Heart left ventricle (tissue), 16 donors: Measurements from ENCODE around the gene TMPO. TPM values are rescaled to one million over a fixed set of nuclear protein-coding genes. Genes with fewer than 3 reads are reported as not detected.
"Not testable (repeated sequence)": the region's sequence is repeated elsewhere in the genome, so short reads cannot be mapped to it uniquely, and the experiment has no call there.

Source experiments
- ATAC-seq, 4 donors: fragments of 200-7000 bp; cut with Tn5 transposase; one replicate each; pipeline ENCODE4 v1.9.1; 2020 to 2022; ENCODE audit warnings: moderate library complexity in 4 of 4, mild to moderate bottlenecking in 3 of 4, moderate number of reproducible peaks in 1 of 4
- DNase-seq, 5 donors: peaks; one replicate each; pipeline ENCODE4 v3.0.0-alpha.2; 2020
- H3K27ac ChIP-seq, 12 donors: fragments of 200-600 bp; sonication (generic) in 4 of 12; one replicate each; pipeline versions ENCODE4 v1.5.0 to v1.8.0; 2016 to 2022; ENCODE audit warnings: mild to moderate bottlenecking in 2 of 12
- H3K27me3 ChIP-seq, 9 donors: fragments of 200-600 bp; sonication (generic) in 2 of 9; one replicate each; pipeline versions ENCODE4 v1.5.1 to v1.8.0; 2016 to 2022; ENCODE audit warnings: mild to moderate bottlenecking in 3 of 9
- H3K36me3 ChIP-seq, 9 donors: fragments of 200-600 bp; sonication (generic) in 2 of 9; one replicate each; pipeline versions ENCODE4 v1.5.0 to v1.8.0; 2018 to 2022; ENCODE audit warnings: mild to moderate bottlenecking in 2 of 9
- H3K4me1 ChIP-seq, 12 donors: fragments of 200-600 bp; sonication (generic) in 4 of 12; one replicate each; pipeline versions ENCODE4 v1.5.0 to v1.8.0; 2016 to 2022; ENCODE audit warnings: mild to moderate bottlenecking in 3 of 12
- H3K4me3 ChIP-seq, 12 donors: fragments of 200-600 bp; sonication (generic) in 4 of 12; one replicate each; pipeline versions ENCODE4 v1.5.0 to v1.8.0; 2017 to 2022; ENCODE audit warnings: mild to moderate bottlenecking in 9 of 12, moderate library complexity in 4 of 12
- H3K9me3 ChIP-seq, 12 donors: fragments of 200-600 bp; sonication (generic) in 4 of 12; one replicate each; pipeline versions ENCODE4 v1.5.0 to v1.8.0; 2016 to 2022; ENCODE audit warnings: mild to moderate bottlenecking in 1 of 12
- POLR2A ChIP-seq, 2 donors: fragments of 450-650 bp; IDR thresholded peaks; one replicate each; pipeline ENCODE4 v1.6.1; 2017; ENCODE audit warnings: antibody characterized with exemption in 2 of 2, mild to moderate bottlenecking in 2 of 2, moderate library complexity in 2 of 2
- WGBS, 4 donors: extraction: QIAGEN DNeasy Blood & Tissue Kit in 2 of 4; methylation state at CpG; one replicate each; pipeline versions ENCODE4 v1.1.5 to v1.1.7; 2013 to 2018; 5-methylcytosine and 5-hydroxymethylcytosine counted together
- intact Hi-C, 10 donors: fragments of 100-400 bp; cut with DNase I; formaldehyde crosslinking; loops; one replicate each; pipeline versions ENCODE4 v1.11.1 to v1.14.2; 2022
- polyA plus RNA-seq, 2 donors: library from polyadenylated mRNA; stranded (reverse); fragments of 200-250 nt; gene quantifications; one replicate each; pipeline ENCODE4 v1.2.3, GENCODE V29; 2013
- total RNA-seq, 9 donors: library from RNA; depleted of rRNA in 2 of 9; stranded (reverse); fragments of >200 nt in 2 of 9; fragmentation: NEBNext Ultra II Directional in 3 of 9; extraction: Animal tissue kit (Norgen Biotek cat#: 25700) in 3 of 9; gene quantifications; one replicate each; pipeline versions ENCODE4 v1.1.0 to v1.2.4, GENCODE V29; 2016 to 2023
- TF ChIP-seq, protein P1 (sequence below), 12 donors: fragments of 200-600 bp; sonication (generic) in 4 of 12; IDR thresholded peaks; one replicate each; pipeline versions ENCODE4 v1.5.0 to v1.8.0; 2018 to 2022; ENCODE audit warnings: antibody characterized with exemption in 12 of 12, mild to moderate bottlenecking in 5 of 12
- donor health status: ischemic (EF 13 %, LVEDD 7.1; RV severe dilation, severe dysfunction).
- donor health status: healthy with polysubstance abuse.
- donor health status: DM: no; HTN: yes; CAD: no.
- donor health status: DM: no; HTN: no; CAD: no.
- donor health status: ischemic (EF 25% LVEDD 6.9; RV normal size, moderate dysfunction).
- donor health status: ischemic (EF 25% LVEDD 5.7; RV mildly dilated, moderate dysfunction).
- donor health status: healthy.
- donor health status: DM: yes; HTN: yes; CAD: no.
- donor health status: ischemic (EF 35%, LVEDD 5.7; RV mildly dilated, moderate dysfunction).
- donor health status: nonischemic (EF 11% LVEDD 7.7; RV severe dilation, severe dysfunction).
- donor health status: DM: yes; HTN: yes; CAD: no.
- donor health status: PGD.
- donor health status: ischemic (EF 29% LVEDD 5.4; RV normal size, mild dysfunction).
- donor health status: nonischemic (EF 23%, LVEDD 6.1; RV moderate dilation, normal function).

Gene TMPO
- total and polyA plus RNA-seq, 11 donors = 11.2 to 30.5 (median 16.5) TPM

DNA sequence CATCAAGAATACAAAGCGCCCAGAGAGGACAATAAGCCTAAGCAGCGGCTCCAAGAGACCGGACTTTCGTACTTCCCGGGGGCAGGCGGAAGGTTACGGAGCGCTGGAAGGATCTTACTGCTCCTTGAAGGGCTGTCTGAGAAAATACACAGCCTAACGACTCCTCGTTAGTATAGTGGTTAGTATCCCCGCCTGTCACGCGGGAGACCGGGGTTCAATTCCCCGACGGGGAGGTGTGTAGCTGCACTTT, 12.1 kb upstream of the TMPO start:
- DNase-seq (peak; percentile 87 to 92 (median 90)), ATAC-seq (peak; percentile 90 to 95 (median 92))
- peak overlapping the region; percentile 88 to 99 (median 95) for H3K27ac ChIP-seq
- TF ChIP-seq, protein P1, sequence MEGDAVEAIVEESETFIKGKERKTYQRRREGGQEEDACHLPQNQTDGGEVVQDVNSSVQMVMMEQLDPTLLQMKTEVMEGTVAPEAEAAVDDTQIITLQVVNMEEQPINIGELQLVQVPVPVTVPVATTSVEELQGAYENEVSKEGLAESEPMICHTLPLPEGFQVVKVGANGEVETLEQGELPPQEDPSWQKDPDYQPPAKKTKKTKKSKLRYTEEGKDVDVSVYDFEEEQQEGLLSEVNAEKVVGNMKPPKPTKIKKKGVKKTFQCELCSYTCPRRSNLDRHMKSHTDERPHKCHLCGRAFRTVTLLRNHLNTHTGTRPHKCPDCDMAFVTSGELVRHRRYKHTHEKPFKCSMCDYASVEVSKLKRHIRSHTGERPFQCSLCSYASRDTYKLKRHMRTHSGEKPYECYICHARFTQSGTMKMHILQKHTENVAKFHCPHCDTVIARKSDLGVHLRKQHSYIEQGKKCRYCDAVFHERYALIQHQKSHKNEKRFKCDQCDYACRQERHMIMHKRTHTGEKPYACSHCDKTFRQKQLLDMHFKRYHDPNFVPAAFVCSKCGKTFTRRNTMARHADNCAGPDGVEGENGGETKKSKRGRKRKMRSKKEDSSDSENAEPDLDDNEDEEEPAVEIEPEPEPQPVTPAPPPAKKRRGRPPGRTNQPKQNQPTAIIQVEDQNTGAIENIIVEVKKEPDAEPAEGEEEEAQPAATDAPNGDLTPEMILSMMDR (IDR thresholded peaks at IDR 0.05) = no peak
- TF ChIP-seq POLR2A (IDR thresholded peaks at IDR 0.05) = no peak
- H3K9me3 ChIP-seq = no peaks in the 10 kb centered on the region
- 0 to 1% (median 0%) methylated on average over 16 of the region's 16 CpGs for WGBS, 4 donors
- peaks cover 0 to 10% (median 0%) of the 10 kb centered on the region in 12 donors for H3K4me1 ChIP-seq
- H3K36me3 ChIP-seq = no peaks in the 10 kb centered on the region
- no peaks in the 10 kb centered on the region for H3K27me3 ChIP-seq
- intact Hi-C loops = loop anchor here in 4 of 10 donors (1.0 to 10.0 kb wide), 7 partner anchors 12 to 144 kb away; partner anchors contain the start of genes APAF1 (in 2 of the 4), SLC25A3 (in 2 of the 4) and IKBIP (in 1 of the 4)
- peak overlapping the region; percentile 39 to 83 (median 62) for H3K4me3 ChIP-seq

DNA sequence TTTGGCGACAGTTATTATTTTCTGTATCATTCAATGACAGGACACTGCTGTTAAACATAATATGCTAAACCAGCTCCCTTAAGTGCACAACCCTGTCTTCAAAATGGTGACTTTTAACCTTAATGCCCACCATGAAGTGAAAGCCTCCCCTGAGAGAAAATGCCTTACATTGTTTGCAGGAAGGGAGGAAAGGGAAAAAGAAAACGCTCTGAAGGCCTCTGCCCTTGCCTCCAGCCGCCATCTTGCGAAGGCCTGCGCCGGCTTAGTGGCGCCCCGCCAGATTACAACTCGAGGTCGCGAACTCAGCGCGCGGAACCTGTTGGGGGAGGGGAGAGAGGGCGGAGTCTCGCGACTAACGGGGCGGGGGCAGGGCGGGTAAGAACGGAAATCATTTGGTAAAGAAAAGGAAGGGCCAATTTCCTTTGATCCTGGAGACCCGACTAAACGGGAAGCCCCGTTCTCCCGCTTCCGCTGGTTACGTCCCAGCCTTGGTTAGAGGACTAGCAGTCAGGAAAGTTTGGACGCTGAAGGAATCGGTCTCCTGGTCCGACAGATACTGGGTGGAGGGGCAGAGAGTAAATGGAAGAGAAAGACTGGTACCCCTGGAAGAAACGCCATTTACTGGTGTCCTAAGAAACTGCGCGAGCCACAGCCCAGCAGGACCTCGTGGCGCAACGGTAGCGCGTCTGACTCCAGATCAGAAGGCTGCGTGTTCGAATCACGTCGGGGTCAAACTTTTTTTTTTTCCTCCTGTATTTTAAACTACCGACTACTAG, 11.6 kb upstream of the TMPO start:
- intact Hi-C loops = loop anchor here in 4 of 10 donors (1.0 to 10.0 kb wide), 8 partner anchors 12 to 144 kb away; partner anchors contain the start of genes APAF1 (in 2 of the 4), SLC25A3 (in 2 of the 4), IKBIP (in 1 of the 4) and TMPO (in 1 of the 4)
- ATAC-seq (peak; percentile 93 to 96 (median 95)), DNase-seq (peak; percentile 93 to 97 (median 96))
- WGBS, 4 donors = 0 to 1% (median 0%) methylated on average over 43 of the region's 43 CpGs
- peak overlapping the region; percentile 88 to 99 (median 95) for H3K27ac ChIP-seq
- H3K27me3 ChIP-seq = no peaks in the 10 kb centered on the region
- H3K36me3 ChIP-seq = no peaks in the 10 kb centered on the region
- H3K9me3 ChIP-seq = no peaks in the 10 kb centered on the region
- peak in 1 of 2 donors; percentile 6 for TF ChIP-seq POLR2A (IDR thresholded peaks at IDR 0.05)
- TF ChIP-seq, protein P1 (IDR thresholded peaks at IDR 0.05) = no peak
- peaks cover 0 to 10% (median 0%) of the 10 kb centered on the region in 12 donors for H3K4me1 ChIP-seq
- H3K4me3 ChIP-seq = peak overlapping the region; percentile 39 to 83 (median 62)

DNA sequence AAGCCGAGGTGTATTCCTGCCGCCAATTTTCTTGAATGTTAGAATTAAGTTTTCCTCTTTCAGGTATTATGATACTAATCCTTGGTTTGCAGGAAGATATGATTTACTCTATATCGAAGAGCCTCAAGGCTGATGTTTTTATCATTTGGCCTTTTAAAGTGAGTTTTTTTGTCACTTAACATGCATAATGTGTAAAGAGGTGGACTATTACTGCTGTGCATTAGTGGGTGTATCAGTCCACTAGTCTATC, 11.1 kb upstream of the TMPO start:
- intact Hi-C loops = loop anchor here in 3 of 10 donors (1.0 to 10.0 kb wide), 4 partner anchors 11 to 143 kb away; partner anchors contain the start of genes SLC25A3 (in 2 of the 3), APAF1 (in 1 of the 3) and TMPO (in 1 of the 3)
- DNase-seq (no peak), ATAC-seq (no peak)
- WGBS, 4 donors = 21 to 25% (median 23%) methylated on average over 3 of the region's 3 CpGs
- TF ChIP-seq POLR2A (IDR thresholded peaks at IDR 0.05) = no peak
- TF ChIP-seq, protein P1 (IDR thresholded peaks at IDR 0.05) = no peak
- H3K9me3 ChIP-seq = no peaks in the 10 kb centered on the region
- peak overlapping the region; percentile 88 to 99 (median 95) for H3K27ac ChIP-seq
- peak overlapping the region; percentile 39 to 83 (median 62) for H3K4me3 ChIP-seq
- H3K27me3 ChIP-seq = no peaks in the 10 kb centered on the region
- H3K4me1 ChIP-seq = peaks cover 0 to 10% (median 0%) of the 10 kb centered on the region in 12 donors
- H3K36me3 ChIP-seq = no peaks in the 10 kb centered on the region

DNA sequence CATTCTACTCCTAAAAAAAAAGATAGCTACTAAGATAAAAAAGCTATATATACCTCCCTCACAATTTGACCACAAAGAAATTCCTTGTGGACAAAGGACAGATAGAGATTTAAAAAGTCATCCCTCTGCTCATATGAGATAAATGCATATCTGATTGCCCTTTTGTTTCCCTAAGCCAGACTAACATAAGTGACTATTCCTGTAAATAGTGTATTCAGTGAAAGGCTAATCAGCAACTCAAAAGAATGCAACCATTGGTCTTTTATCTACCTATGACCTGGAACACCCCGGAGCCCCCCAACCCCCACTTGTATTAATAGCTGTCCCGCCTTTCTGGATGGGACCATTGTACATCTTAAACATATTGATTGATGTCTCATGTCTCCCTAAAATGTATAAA, 6.3 kb upstream of the TMPO start:
- Histone ChIP-seq H3K27ac (no peak overlapping the region), H3K9me3 (no peaks in the 10 kb centered on the region), H3K36me3 (no peaks in the 10 kb centered on the region), H3K4me1 (peaks cover 0 to 23% (median 6%) of the 10 kb centered on the region in 12 donors), H3K27me3 (no peaks in the 10 kb centered on the region), H3K4me3 (no peak overlapping the region)
- intact Hi-C loops = loop anchor here in 1 of 10 donors (10.0 kb wide), 1 partner anchor 86 kb away; the partner anchor contains the start of gene SLC25A3
- ATAC-seq (no peak), DNase-seq (no peak)
- TF ChIP-seq POLR2A (IDR thresholded peaks at IDR 0.05) = no peak
- TF ChIP-seq, protein P1 (IDR thresholded peaks at IDR 0.05) = no peak
- 76 to 82% (median 80%) methylated on average over 2 of the region's 2 CpGs for WGBS, 4 donors

DNA sequence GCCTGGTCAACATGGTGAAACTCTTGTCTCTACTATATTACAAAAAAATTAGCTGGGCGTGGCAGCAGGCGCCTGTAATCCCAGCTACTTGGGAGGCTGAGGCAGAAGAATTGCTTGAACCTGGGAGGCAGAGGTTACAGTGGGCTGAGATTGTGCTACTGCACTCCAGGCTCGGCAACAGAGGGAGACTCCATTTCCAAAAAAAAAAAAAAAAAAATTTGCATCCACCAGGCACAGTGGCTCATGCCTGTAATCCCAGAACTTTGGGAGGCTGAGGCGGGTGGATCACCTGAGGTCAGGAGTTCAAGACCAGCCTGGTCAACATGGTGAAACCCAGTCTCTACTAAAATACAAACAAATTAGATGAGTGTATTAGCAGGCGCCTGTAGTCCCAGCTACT, 3.6 kb upstream of the TMPO start:
- H3K36me3 ChIP-seq, ATAC-seq, H3K9me3 ChIP-seq, DNase-seq, H3K27ac ChIP-seq, intact Hi-C loops, H3K4me3 ChIP-seq, H3K27me3 ChIP-seq: not testable (repeated sequence)
- H3K4me1 ChIP-seq = peaks cover 0 to 23% (median 14%) of the 10 kb centered on the region in 12 donors
- 95 to 98% (median 97%) methylated on average over 5 of the region's 5 CpGs for WGBS, 4 donors
